NCI-H128 (cell line): Measurements from ENCODE around the gene DENND10.
"Not testable (repeated sequence)": the region's sequence is repeated elsewhere in the genome, so short reads cannot be mapped to it uniquely, and the experiment has no call there.

ENCODE experiments used
- DNase-seq: peaks from one replicate; lab custom pipeline; 2025; ENCODE audit not compliant: unreplicated experiment; lab: John Stamatoyannopoulos, UW

DENND10 gene

DNA sequence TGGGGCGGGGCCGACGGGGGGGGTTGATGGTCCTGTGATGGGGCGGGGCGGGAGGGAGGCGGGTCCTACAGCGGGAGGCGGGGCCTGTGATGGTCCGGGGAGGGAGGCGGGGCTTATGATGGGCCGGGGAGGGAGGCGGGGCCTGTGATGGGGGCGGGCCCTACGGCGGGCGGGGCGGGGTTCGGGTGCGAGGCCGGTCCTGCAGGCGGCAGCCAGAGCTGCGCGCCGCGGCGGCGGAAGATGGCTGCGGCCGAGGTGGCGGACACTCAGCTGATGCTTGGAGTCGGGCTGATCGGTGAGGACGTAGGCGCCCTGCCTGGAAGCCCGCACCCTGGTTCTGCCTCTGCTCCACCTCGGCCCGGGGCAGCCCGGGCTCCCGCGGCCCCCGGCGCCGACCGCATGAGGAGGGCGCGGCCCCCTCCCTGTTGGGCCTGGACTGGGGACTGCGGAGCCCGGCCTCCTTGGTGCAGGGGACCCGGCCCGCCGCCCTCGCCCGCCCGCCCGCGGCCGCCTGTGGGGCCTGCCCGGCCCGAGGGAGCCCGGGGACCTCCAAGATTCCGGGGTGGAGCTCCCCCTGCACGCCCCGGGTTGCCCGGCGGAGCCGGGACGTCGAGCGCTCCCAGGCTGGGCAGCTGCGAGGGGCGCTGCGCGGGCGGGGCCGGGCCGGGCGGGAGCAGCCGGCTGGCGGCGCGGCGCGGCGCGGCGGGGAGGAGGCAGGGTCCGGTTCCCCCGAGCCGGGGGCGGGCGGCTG is at the start of gene DENND10:
TSS of gene DENND10 (plus strand) at position 211 of the 751 bp plus-strand sequence. CDS start at position 241, 30 bp downstream.
- no peak for DNase-seq

DNA sequence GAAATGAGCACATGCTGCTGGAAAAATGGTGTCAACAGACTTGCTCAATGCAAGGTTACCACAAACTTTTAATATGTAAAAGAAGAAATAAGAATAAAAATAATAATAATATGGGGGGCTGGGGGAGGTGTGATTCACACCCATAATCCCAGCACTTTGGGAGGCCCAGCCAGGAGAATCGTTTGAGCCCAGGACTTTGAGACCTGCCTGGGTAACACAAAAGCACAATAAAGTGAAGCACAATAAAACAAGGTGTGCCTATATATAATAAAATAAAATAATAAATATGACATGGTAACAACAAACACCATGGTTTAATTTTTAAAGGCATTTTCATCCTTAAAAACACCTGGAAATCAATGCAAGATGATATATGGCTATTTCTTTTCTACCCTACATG is 48.4 kb upstream of the DENND10 start:
- DNase-seq, result no peak

- no peak for DNase-seq
Observed at GRCh38 chr10:119058010-119058409, 45.9 kb upstream of the DENND10 start.

DNA sequence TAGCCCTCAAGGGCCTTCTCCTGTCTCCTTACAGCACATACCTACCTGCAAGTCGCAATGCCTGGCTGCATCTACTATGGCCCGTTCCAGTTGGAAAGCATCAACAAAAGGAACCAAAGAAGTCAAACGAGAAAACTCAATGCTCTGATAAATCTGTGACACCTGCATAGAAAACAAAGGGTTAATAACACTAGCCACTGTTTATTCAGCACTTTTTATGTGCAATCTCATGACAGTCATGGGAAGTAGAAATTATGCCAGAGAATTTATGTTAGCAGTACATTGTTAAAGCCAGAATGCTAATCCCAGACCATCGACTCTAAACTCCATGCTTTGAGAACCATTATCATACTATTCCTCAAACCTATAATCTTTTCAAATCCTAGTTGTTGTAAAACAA is 44.4 kb upstream of the DENND10 start:
- no peak for DNase-seq

- DNase-seq, result no peak
Observed at GRCh38 chr10:119060107-119060506, 43.8 kb upstream of the DENND10 start.

GRCh38 chr10:119061352-119061751 is 42.6 kb upstream of the DENND10 start:
- DNase-seq, result no peak

DNA sequence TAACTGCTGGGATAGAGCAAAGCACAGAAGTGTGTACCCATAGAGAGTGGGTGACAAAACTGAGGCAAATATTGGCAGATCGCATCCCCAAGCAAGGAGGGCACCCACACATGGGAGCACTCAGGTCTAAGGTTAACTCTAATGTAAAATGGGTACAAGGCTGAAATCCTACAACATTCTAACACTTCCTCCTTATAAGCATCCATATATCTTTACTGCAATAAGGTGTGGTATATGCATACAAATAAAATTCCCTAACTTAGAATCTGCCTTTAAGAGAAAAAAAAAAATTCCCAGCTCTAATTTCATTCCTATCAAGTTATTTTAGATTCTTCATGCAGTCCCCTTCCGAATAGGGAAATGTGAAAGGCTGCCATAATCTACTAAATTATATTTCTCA is 42.0 kb upstream of the DENND10 start:
- no peak for DNase-seq

DNA sequence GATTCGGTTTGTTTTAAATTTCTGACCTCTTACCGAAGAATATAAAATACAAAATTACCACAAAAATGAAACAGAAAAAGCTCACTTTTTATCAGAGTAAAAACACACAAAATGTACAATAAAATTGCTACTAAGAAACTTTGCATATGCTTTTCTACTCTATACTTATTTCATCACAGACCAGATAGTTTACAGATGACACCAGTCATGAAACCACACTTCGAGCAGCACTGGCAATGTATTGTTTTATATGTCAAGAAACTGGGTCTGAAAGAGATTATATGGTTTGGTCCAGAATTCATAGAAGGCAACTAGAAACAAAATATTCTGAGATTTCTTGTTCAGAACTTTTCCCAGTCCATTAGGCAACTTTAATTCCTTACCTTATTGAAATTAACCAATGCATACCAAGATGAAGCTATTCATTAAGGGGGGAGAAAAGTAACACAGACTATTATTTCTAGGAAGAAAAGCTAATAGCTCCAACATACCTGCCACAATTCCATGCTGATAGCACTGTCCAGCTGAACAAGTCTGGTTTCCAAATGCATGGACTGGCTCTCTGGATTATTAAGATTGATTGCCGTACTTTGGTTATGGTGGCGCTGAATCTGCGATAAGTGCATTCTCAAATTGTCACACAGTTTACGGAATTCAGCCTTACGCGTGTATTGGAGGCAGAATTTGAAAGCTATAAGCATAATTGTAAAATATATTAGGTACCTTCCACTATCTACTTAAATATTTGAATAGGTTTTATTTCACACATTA is 33.3 kb upstream of the DENND10 start:
- DNase-seq, result no peak

- DNase-seq, result no peak
Observed at GRCh38 chr10:119073584-119073983, 30.3 kb upstream of the DENND10 start.

- DNase-seq, result no peak
Observed at GRCh38 chr10:119078422-119079179, 25.3 kb upstream of the DENND10 start.

- peak; percentile 13 for DNase-seq
Observed at GRCh38 chr10:119079599-119080520, 24.1 kb upstream of the DENND10 start.

DNA sequence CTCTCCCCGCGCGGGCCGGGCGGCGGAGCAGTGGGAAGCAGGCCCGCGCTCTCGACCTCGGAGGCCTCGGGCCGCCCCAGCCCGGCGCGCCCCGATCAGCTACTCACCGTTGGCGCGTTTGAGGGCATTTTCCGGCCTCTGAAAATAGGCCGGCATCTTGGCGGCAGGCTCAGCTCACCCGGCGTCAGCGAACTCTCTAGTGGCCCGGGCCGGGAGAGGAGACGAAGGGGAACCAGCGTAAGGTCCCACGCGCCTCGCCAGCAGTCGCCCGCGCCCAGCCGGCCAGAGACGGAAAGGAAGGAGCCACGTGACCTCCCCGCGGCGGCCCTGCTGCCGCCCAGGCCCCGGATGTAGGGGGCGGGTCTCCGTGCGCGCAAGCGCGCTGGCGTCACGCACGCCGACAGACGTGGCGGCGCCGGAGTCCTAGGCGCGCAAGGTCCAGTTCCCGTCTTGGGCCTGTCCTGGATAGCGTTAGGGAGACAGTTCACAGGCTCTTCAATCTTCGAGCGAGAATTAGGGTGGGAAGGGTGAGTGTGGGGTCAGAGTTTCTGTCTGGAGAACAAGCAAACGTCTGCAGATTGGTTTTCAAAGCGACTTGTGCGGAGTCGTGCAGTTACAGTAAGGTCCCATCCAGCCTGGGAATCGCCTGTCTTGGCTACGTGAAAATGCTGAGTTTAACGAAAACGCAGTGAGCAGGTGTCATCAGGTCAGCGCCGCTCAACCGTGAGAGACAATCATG is 23.2 kb upstream of the DENND10 start, which contains the start of gene EIF3A:
TSS of gene EIF3A (minus strand) at position 297 of the 739 bp plus-strand sequence. CDS start at position 156, 141 bp downstream.
- peak; percentile 68 for DNase-seq

- no peak for DNase-seq
Observed at GRCh38 chr10:119084896-119085295, 19.0 kb upstream of the DENND10 start.

DNA sequence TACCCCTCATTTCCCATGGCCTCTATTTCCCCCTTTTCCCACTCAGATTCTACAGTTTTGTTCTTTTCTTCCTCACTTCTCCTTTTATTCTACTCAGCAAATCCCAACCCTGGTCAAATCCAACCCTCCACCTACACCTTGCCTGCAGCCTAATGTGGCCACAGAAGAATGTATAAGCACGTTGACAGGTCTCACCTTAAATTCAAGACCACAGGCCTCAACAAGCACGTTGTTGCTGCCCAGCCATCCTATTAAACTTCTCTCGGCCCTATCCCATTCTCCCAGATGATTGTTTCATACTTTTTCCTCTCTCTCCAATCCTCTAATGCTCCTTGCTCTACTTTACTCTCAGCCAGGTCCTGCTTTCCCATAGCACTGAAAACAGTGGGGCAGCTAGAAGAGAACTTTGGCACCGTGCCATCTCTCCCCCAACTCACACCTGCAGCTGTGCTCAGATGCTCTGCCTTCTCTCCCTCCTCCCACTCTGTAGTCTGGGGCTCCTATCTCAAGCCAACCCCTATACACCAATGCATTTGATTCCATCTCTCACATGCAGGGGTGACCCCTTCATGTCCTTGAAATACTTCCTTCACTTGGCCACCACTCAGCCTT is 16.5 kb upstream of the DENND10 start:
- peak; percentile 0 for DNase-seq

GRCh38 chr10:119090026-119090795 is 13.7 kb upstream of the DENND10 start:
- no peak for DNase-seq

- DNase-seq, result no peak
Observed at GRCh38 chr10:119090968-119091367, 12.9 kb upstream of the DENND10 start.

GRCh38 chr10:119095640-119096039 is 8.3 kb upstream of the DENND10 start:
- no peak for DNase-seq

- not testable (repeated sequence) for DNase-seq
Observed at GRCh38 chr10:119096641-119097415, 7.1 kb upstream of the DENND10 start.
